Parathyroid adenoma (tissue), 2 donors: ENCODE results near the gene PARVA.

Source experiments
- H2AFZ ChIP-seq: fragments of 300-600 bp; sonication (generic); one replicate; pipeline ENCODE4 v1.7.0; 2017; ENCODE audit warnings: antibody characterized with exemption, mild to moderate bottlenecking
- H3K27ac ChIP-seq: fragments of 300-600 bp; sonication (generic); one replicate; pipeline ENCODE4 v1.7.0; 2017
- H3K27me3 ChIP-seq: fragments of 300-600 bp; sonication (generic); one replicate; pipeline ENCODE4 v1.7.0; 2017; ENCODE audit warnings: low read length; ENCODE audit not compliant: control insufficient read depth, insufficient read depth
- H3K36me3 ChIP-seq: fragments of 300-600 bp; sonication (generic); one replicate; pipeline ENCODE4 v1.7.0; 2017; ENCODE audit warnings: low read length; ENCODE audit not compliant: control insufficient read depth, insufficient read depth
- H3K4me1 ChIP-seq: fragments of 300-600 bp; sonication (generic); one replicate; pipeline ENCODE4 v1.7.0; 2017; ENCODE audit warnings: control low read depth
- H3K4me2 ChIP-seq: fragments of 300-600 bp; sonication (generic); one replicate; pipeline ENCODE4 v1.7.0; 2017; ENCODE audit warnings: low read length
- H3K4me3 ChIP-seq: fragments of 300-600 bp; sonication (generic); one replicate; pipeline ENCODE4 v1.7.0; 2017; ENCODE audit warnings: low read depth, low read length
- H3K79me2 ChIP-seq: fragments of 300-600 bp; sonication (generic); one replicate; pipeline ENCODE4 v1.7.0; 2017; ENCODE audit warnings: control low read depth
- H3K9ac ChIP-seq: fragments of 300-600 bp; sonication (generic); one replicate; pipeline ENCODE4 v1.7.0; 2017; ENCODE audit warnings: mild to moderate bottlenecking
- H3K9me3 ChIP-seq: fragments of 300-600 bp; sonication (generic); one replicate; pipeline ENCODE4 v1.7.0; 2017; ENCODE audit warnings: low read length; ENCODE audit not compliant: control insufficient read depth
- CTCF ChIP-seq: fragments of 300-600 bp; sonication (generic); IDR thresholded peaks from one replicate; pipeline ENCODE4 v1.7.0; 2017; ENCODE audit warnings: antibody characterized with exemption, mild to moderate bottlenecking
- donor health status: primary hyperparathyroidism.

The PARVA gene

GRCh38 chr11:12516387-12517105, 139.2 kb downstream of the PARVA start:
- Histone ChIP-seq H3K9ac (no peak overlapping the region), H3K4me2 (no peak overlapping the region), H3K36me3 (no peaks in the 10 kb centered on the region), H3K79me2 (no peaks in the 10 kb centered on the region), H2AFZ (no peak overlapping the region), H3K9me3 (no peaks in the 10 kb centered on the region), H3K4me1 (peaks cover 2% of the 10 kb centered on the region), H3K4me3 (no peak overlapping the region), H3K27ac (no peak overlapping the region), H3K27me3 (no peaks in the 10 kb centered on the region)
- TF ChIP-seq CTCF: no peak

GRCh38 chr11:12517306-12517705, 139.9 kb downstream of the PARVA start:
- no peak overlapping the region for H3K9ac ChIP-seq
- H3K36me3 ChIP-seq: no peaks in the 10 kb centered on the region
- no peaks in the 10 kb centered on the region for H3K79me2 ChIP-seq
- no peaks in the 10 kb centered on the region for H3K9me3 ChIP-seq
- H3K4me2 ChIP-seq: no peak overlapping the region
- no peaks in the 10 kb centered on the region for H3K4me1 ChIP-seq
- H2AFZ ChIP-seq: no peak overlapping the region
- H3K27me3 ChIP-seq: no peaks in the 10 kb centered on the region
- H3K27ac ChIP-seq: no peak overlapping the region
- no peak for TF ChIP-seq CTCF
- no peak overlapping the region for H3K4me3 ChIP-seq

GRCh38 chr11:12517741-12518140, 140.4 kb downstream of the PARVA start:
- Histone ChIP-seq H3K9me3 (no peaks in the 10 kb centered on the region), H3K4me2 (no peak overlapping the region), H3K27ac (no peak overlapping the region), H3K9ac (no peak overlapping the region), H3K36me3 (no peaks in the 10 kb centered on the region), H3K4me3 (no peak overlapping the region), H3K27me3 (no peaks in the 10 kb centered on the region), H3K4me1 (no peaks in the 10 kb centered on the region), H3K79me2 (no peaks in the 10 kb centered on the region), H2AFZ (no peak overlapping the region)
- no peak for TF ChIP-seq CTCF

- H3K79me2 ChIP-seq: no peaks in the 10 kb centered on the region
- no peak overlapping the region for H3K27ac ChIP-seq
These were observed 141.4 kb downstream of the PARVA start for GRCh38 chr11:12518606-12519385.

More at GRCh38 chr11:12518606-12519385, 141.4 kb downstream of the PARVA start:
- Histone ChIP-seq H2AFZ (no peak overlapping the region), H3K4me3 (no peak overlapping the region), H3K9ac (no peak overlapping the region), H3K9me3 (no peaks in the 10 kb centered on the region), H3K36me3 (no peaks in the 10 kb centered on the region), H3K27me3 (no peaks in the 10 kb centered on the region), H3K4me2 (no peak overlapping the region), H3K4me1 (no peaks in the 10 kb centered on the region)
- TF ChIP-seq CTCF: no peak
